HG03045 (cell line): ENCODE measurements around the gene MEIS2.

Source experiments
- ATAC-seq: cut with Tn5 transposase; IDR thresholded peaks from one replicate; pipeline ENCODE4 v1.9.1; 2021; ENCODE audit warnings: mild to moderate bottlenecking, moderate library complexity; ENCODE audit not compliant: unreplicated experiment

MEIS2 gene

DNA sequence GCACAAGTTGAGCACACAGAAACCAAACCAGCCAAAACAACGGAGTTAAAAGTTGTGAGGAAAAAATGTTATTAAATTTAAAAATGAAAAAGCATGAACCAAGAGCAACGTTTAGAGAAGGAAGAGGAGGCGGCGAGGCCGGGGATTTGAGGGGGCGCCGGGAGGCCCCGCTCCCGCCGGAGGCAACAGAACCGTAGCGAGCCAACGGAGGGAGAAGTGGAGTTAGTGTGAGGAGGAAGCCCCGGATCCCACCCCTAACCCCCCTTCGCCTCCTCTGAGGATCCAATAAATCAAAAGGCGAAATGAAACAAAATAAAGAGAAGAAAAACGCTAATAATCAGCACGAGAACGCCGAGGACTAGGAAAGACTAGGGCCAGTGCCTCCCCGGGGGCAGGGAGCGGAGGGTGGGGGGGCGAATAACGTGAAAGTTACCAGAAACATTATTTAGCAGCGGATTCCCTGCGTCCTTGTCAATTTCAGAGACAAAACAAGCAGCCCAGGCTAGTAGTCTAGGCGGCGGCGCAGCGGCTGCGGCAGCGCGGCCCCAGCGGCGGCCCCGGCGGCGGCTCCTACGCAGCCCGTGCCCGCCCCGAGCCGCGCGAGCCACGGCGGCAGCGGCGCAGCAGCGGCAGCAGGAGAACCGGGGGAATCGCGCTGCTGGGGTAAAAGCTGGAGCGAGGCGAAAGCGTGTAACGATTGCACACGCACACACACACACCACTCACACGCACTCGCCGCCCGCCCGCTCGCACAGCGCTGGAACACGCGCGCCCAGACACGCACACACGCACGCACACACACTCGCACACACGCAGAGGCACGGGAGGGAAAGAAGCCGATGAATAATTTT, 1.7 kb downstream of the MEIS2 start:
- peak; percentile 32 for ATAC-seq

- ATAC-seq: no peak
Observed at GRCh38 chr15:37097144-37097919, 3.0 kb downstream of the MEIS2 start.

- no peak for ATAC-seq
Observed at GRCh38 chr15:37096558-37097143, 3.7 kb downstream of the MEIS2 start.

- ATAC-seq: no peak
Observed at GRCh38 chr15:37095770-37096557, 4.4 kb downstream of the MEIS2 start.

- no peak for ATAC-seq
Observed at GRCh38 chr15:37094915-37095711, 5.2 kb downstream of the MEIS2 start.

DNA sequence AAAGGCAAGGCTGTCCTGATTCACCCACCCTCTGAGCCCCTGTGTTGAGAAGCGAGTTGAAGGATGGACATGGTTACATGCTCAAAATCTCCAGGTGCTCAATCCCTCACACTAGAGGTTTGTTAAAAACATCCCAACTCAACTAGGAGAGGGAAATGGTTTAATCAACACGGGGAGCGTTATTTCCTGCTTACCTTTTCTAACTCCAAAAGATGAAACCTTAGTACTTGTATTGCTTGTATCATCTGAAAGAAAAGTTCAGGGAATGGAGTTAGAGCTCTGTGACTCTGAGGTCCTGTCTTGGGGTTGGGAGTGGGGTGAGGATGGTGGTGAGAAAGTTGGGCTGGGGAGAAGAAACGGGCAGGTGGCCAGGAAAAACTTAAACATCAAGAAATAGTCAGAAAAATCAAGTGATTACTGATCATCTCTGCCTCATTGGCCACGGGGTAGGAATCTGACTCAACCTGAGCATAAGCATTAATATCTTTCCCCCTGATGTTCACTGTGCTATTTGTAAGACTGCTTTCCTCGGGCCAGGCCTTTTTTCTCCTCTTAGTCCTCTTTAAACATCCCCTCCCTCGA, 5.9 kb downstream of the MEIS2 start:
- ATAC-seq: no peak

DNA sequence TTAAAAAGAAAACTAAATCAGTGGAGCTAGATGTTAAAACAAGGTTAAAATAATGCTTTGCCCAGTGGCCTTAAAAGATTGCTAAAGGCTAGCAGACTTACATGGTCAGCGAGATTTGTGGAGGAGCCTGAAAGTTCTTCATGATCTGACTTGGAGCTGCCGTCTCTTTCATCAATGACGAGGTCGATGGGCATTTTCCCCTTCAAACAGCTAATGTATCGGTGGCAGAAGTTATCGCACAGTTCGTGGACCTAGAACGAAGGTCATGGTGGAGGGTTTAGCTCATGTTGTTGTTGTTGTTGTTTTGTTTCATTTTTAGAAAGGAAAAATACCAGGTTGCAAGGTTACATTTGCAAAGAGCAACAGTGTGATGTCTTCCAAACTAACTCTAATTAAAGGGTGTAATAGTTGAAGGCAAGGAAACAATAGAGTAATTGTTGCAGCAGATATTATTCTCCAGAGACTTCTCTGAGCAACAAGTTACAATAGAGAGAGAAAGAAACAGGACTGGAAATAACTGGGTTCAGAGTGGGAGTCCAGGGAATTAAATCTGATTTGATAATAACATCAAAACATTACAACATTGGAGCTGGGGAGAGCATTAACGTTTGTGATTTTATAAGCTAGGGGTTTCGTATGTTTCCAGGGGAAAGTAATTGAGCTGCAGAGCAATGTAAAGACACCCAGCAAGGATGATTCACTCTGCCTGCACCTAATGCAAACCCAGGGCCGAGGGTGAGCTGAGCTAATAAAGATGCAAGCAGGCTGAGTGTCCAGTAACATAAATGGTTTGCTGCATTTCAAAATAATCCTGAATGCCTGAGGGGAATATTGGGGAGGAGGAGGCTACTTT, 6.6 kb downstream of the MEIS2 start:
- no peak for ATAC-seq

DNA sequence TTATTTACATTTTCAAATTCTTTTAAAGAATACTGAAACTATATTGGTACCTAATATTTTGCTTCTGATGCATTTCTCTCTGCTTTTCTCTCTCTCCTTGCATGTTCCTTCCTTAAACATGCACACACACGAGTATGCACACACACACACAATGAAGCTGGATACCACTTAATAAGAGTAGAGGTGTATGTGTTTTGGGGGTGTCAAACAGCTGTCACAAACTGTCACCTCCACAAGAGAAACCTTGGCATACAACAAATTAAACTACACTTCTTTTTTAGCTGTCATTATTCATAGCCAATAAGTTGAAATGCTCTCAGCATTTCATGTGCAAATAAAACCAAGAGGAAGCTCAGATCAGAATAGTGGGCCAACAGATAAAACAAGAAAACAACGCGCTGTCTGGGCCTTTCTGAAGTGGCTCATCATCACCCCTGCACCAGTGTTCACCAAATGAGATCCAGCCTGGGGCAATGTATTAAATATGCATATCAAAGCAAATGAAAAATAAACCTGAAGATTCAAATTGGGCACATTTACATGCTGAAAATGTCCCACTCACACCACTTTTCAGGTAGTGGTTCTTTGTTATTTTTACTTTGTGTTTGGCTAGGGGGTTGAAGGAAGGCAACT, 9.7 kb downstream of the MEIS2 start:
- ATAC-seq: no peak

DNA sequence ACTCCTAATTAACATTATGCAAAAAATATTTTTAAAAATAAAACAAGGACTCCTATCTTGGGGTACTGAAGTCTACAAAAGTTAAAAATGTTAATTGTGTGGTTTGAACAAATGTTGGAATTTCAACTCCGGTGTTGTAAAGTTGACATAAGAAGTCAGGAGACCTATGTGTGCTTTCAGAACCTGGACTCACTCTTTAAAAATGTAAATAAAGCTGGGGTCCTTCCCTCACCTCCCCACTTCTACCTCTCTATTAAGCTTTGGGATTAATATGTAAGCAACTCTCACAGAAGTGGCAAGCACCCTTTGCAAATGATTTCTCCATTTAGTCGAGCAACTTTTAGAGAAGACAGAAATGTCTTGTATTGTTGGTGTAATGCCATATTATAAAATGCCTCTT, 11.9 kb downstream of the MEIS2 start:
- ATAC-seq: no peak

GRCh38 chr15:37087131-37087588, 13.2 kb downstream of the MEIS2 start:
- ATAC-seq: no peak

DNA sequence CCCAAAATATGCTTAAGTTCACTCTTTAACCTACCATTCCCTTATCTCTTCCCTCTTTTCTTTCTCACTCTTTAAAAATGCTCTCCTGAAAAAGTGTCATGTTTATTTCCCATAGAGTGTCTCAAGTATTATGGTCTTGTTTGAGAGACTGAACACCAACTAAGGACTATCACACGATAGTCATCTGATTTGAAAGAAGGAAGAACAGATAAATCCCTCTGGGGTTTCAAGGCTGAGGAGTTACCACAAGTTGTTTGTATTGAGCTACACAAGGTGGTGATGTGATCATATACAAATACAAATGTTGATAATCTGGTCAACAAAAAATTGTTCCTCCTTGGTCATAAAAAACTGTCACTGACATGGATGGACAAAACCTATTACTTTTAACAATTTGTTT, 13.8 kb downstream of the MEIS2 start:
- no peak for ATAC-seq

DNA sequence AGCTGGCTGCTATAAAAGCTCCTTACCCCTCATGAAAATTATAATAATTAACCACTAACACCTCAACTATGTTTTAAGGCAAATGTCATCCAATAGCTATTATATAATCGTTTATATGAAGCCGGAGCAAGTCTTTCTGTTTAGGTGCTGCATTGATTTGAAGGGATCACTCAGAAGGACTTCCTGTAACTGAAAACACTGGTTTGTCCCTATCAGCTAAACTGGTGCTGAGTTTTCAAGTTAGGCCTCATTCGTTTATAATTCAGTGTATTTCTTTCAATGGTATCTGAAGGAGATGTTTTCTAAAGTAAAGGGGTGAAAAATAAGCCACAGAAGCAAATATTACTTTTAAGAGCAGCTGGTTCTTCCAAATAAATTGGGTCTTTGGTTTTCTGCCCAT, 14.2 kb downstream of the MEIS2 start:
- ATAC-seq: no peak

DNA sequence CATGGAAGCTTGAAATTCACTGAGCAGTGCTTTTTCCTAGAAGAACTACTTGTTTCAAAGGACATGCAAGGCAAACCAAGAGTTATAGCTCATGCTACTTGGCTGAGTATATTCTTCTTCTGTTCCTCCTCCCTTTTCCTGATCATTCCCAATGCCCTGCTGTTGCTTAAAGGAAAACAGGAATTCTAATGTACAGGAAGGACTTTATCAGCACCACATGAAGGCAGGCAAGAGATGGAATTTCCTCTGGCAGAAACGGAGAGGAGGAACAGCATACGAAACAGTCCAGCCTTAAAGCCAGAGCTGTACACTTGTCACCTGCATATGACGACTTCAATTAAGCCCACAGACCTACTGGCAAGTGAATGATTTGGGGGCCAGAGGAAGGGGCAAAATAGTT, 15.7 kb downstream of the MEIS2 start:
- ATAC-seq: no peak

DNA sequence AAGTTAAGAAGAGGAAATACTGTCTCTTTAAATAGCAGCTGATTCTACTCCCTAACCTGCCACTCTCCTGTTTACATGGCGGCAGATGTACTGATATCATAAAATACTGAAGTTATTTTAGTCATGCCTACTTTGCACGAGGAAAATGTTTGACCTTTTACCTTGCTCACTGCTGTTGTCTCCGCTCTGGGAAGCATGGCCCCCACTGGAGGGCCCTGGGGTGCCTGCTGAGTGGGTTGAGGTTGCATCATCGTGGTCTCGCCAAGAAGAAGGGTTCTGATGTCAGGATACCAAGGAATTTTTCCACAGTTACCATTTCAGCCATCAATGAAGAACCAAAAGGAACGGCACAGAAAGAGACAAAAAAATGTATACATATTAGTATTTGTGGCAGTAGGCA, 16.7 kb downstream of the MEIS2 start:
- ATAC-seq: no peak

DNA sequence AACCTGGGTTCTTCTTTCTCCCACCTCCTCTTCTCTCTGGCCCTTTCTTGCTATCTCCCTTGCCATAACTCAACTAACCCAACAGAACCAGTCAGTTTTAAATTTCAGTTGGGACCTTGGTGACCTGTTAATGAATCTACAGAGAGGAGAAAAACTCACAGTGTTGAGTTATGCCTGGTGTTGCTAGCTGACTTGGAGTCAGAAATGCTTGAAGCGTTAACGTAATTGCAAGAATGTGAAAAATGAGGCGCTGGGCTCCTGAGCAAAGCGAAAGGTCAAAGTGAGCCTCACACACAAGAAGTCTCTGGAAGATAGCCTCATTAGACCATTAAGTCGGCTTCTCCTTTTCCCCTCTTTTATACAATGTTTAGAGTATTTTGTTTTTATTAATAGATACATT, 18.4 kb downstream of the MEIS2 start:
- ATAC-seq: no peak

DNA sequence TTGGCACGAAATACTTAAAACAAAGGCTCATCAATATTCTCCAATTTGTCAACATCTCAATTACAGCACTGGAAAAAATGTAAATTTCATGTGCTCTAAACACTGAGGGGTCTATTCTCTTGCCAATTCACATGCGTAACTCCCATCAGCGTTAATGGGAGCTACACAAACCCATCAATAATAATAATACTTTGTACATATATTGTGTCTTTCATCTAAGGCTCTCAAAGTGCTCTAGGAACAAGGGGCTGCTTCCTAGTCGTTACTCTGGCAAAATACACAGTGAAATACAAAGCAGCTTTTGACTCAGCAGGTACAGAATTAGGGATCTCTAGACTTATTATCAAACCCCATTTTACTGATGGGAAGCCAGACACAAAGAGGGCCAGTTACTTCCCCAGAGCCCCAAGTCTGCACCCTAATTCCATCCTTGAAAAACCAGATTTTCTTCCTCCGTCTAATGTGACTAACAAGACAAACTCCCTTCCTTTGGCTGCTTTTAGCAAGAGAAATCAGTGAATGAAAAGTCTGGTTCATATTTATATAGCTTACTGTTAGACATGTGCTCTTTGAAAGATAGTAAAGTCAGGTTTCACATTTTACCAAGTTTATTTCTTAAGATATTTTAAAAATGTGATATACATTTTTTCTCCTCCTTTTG, 20.0 kb downstream of the MEIS2 start:
- ATAC-seq: no peak

DNA sequence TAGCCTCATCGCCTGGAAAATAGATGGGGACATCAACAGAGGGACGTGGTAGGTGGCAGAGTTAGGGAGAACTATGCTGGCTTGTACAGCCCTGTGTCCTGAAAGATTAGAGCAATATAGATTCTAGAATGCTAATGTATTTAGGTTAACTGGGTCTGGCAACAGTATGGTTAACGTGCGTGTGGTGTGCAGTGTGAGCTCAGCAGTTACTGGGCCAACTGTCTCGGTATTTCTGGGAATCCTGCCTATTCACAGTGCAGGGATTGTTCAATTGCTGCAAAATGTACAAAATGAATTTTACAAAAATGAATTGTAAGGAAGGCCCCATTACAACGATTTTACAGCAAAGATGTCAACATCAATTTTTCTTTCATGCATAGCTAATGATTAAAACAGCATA, 20.6 kb downstream of the MEIS2 start:
- no peak for ATAC-seq

- no peak for ATAC-seq
Observed at GRCh38 chr15:37078566-37078965, 21.8 kb downstream of the MEIS2 start.
